ENCODE results near the gene MFSD6L. TPM values are rescaled to one million over a fixed set of nuclear protein-coding genes. Genes with fewer than 3 reads are reported as not detected.

The MFSD6L gene
- polyA plus RNA-seq, 5 donors: 0.41 to 0.70 (median 0.53) TPM

Other genes with a start within 250 kb of the MFSD6L start
- gene MYH10, start 168.6 kb downstream of the MFSD6L start, polyA plus RNA-seq (ENCODE audit: insufficient read depth in 1 of 5, insufficient read length in 5 of 5, low replicate concordance in 1 of 5): 100 to 1,000 TPM; 138 to 176 (median 152) TPM
- gene CCDC42, start 54.5 kb downstream of the MFSD6L start, polyA plus RNA-seq (ENCODE audit: insufficient read depth in 1 of 5, insufficient read length in 5 of 5, low replicate concordance in 1 of 5): under 1 TPM; 0.28 to 0.55 (median 0.33) TPM
- gene SPDYE4, start 40.8 kb downstream of the MFSD6L start, polyA plus RNA-seq (ENCODE audit: insufficient read depth in 1 of 5, insufficient read length in 5 of 5, low replicate concordance in 1 of 5): under 1 TPM in 2 of 5 donors, not detected in 3; 0.41 to 0.58 TPM
- 1 to 10 TPM; 1.6 to 2.7 (median 2.1) TPM for gene PIK3R6, start 68.3 kb upstream of the MFSD6L start, polyA plus RNA-seq (ENCODE audit: insufficient read depth in 1 of 5, insufficient read length in 5 of 5, low replicate concordance in 1 of 5)
- gene PIK3R5, start 166.3 kb upstream of the MFSD6L start, polyA plus RNA-seq (ENCODE audit: insufficient read depth in 1 of 5, insufficient read length in 5 of 5, low replicate concordance in 1 of 5): 1 to 10 TPM; 1.4 to 2.4 (median 1.8) TPM
- gene NTN1, start 222.1 kb upstream of the MFSD6L start, polyA plus RNA-seq (ENCODE audit: insufficient read depth in 1 of 5, insufficient read length in 5 of 5, low replicate concordance in 1 of 5): 10 to 100 TPM in 2 of 5 donors, 1 to 10 TPM in 3; 6.3 to 16.8 (median 8.4) TPM

Measured in right lung (tissue), 5 donors.